NCI-H1048 (cell line): ENCODE measurements around the gene CCL4L2.
"Not testable (repeated sequence)": the region's sequence is repeated elsewhere in the genome, so short reads cannot be mapped to it uniquely, and the experiment has no call there.

Source experiments
- DNase-seq: peaks from one replicate; lab custom pipeline; 2025; lab: John Stamatoyannopoulos, UW

Gene CCL4L2

GRCh38 chr17:36210439-36211211 is at the start of gene CCL4L2:
Gene CCL4L2, plus strand, starts transcription at chr17:36211063.
- not testable (repeated sequence) for DNase-seq

- not testable (repeated sequence) for DNase-seq
Observed at GRCh38 chr17:36168836-36169235, 42.0 kb upstream of the CCL4L2 start.

GRCh38 chr17:36176536-36176935 is 34.3 kb upstream of the CCL4L2 start, which contains the start of gene TBC1D3B:
Gene TBC1D3B, minus strand, starts transcription at chr17:36176636. Its CDS starts 1,586 bp downstream, at chr17:36175050.
- DNase-seq, result not testable (repeated sequence)

- not testable (repeated sequence) for DNase-seq
Observed at GRCh38 chr17:36181446-36182175, 29.3 kb upstream of the CCL4L2 start.

- DNase-seq, result no peak
Observed at GRCh38 chr17:36182176-36183000, 28.5 kb upstream of the CCL4L2 start.

- DNase-seq, result no peak
Observed at GRCh38 chr17:36183001-36183971, 27.6 kb upstream of the CCL4L2 start.

GRCh38 chr17:36184023-36184765 is 26.7 kb upstream of the CCL4L2 start:
- no peak for DNase-seq

- no peak for DNase-seq
Observed at GRCh38 chr17:36185416-36185815, 25.4 kb upstream of the CCL4L2 start.

- DNase-seq, result not testable (repeated sequence)
Observed at GRCh38 chr17:36186810-36187763, 23.8 kb upstream of the CCL4L2 start.

- not testable (repeated sequence) for DNase-seq
Observed at GRCh38 chr17:36187943-36188665, 22.8 kb upstream of the CCL4L2 start.

- DNase-seq, result no peak
Observed at GRCh38 chr17:36188891-36189306, 22.0 kb upstream of the CCL4L2 start.

GRCh38 chr17:36189993-36190392 is 20.9 kb upstream of the CCL4L2 start:
- DNase-seq, result not testable (repeated sequence)

- DNase-seq, result not testable (repeated sequence)
Observed at GRCh38 chr17:36190549-36191330, 20.1 kb upstream of the CCL4L2 start.

- DNase-seq, result no peak
Observed at GRCh38 chr17:36193216-36193775, 17.6 kb upstream of the CCL4L2 start.

GRCh38 chr17:36194147-36194831 is 16.6 kb upstream of the CCL4L2 start:
- DNase-seq, result not testable (repeated sequence)

- not testable (repeated sequence) for DNase-seq
Observed at GRCh38 chr17:36194832-36195433, 15.9 kb upstream of the CCL4L2 start.
